KMS-11 (cell line): ENCODE measurements around the gene MGME1.

Source experiments
- H2AFZ ChIP-seq: fragments of 200-600 bp; sonication (generic); 2 replicates; pipeline ENCODE4 v1.6.1; 2016; ENCODE audit warnings: antibody characterized with exemption, mixed run types, low read depth
- H3K27ac ChIP-seq: fragments of 200-600 bp; sonication (generic); 2 replicates; pipeline ENCODE4 v1.6.1; 2016; ENCODE audit warnings: mild to moderate bottlenecking, mixed run types
- H3K27me3 ChIP-seq: fragments of 200-600 bp; sonication (generic); 2 replicates; pipeline ENCODE4 v1.6.1; 2017; ENCODE audit warnings: mild to moderate bottlenecking, low read depth, mixed run types, moderate library complexity; ENCODE audit not compliant: insufficient read depth
- H3K36me3 ChIP-seq: fragments of 200-600 bp; sonication (generic); 2 replicates; pipeline ENCODE4 v1.6.1; 2017; ENCODE audit warnings: mild to moderate bottlenecking, mixed run types; ENCODE audit not compliant: insufficient read depth
- H3K4me1 ChIP-seq: fragments of 200-600 bp; sonication (generic); 2 replicates; pipeline ENCODE4 v1.6.1; 2016; ENCODE audit warnings: mild to moderate bottlenecking, low read depth, mixed run types; ENCODE audit not compliant: poor library complexity, severe bottlenecking
- H3K4me2 ChIP-seq: fragments of 200-600 bp; sonication (generic); 2 replicates; pipeline ENCODE4 v1.7.0; 2016; ENCODE audit warnings: mild to moderate bottlenecking, mixed run types
- H3K4me3 ChIP-seq: fragments of 200-600 bp; sonication (generic); IDR thresholded peaks from 2 replicates; pipeline ENCODE4 v1.6.1; 2017; ENCODE audit warnings: low read depth, low read length, mixed read lengths; ENCODE audit not compliant: insufficient read depth
- H3K79me2 ChIP-seq: fragments of 200-600 bp; sonication (generic); 2 replicates; pipeline ENCODE4 v1.6.1; 2016; ENCODE audit warnings: low read depth, mixed run types; ENCODE audit not compliant: insufficient read depth
- H3K9ac ChIP-seq: fragments of 200-600 bp; sonication (generic); 2 replicates; pipeline ENCODE4 v1.6.1; 2016; ENCODE audit warnings: mild to moderate bottlenecking, mixed run types
- H4K20me1 ChIP-seq: fragments of 200-600 bp; sonication (generic); 2 replicates; pipeline ENCODE4 v1.6.1; 2016; ENCODE audit warnings: mild to moderate bottlenecking, mixed run types; ENCODE audit not compliant: insufficient read depth
- TF ChIP-seq, protein P1 (sequence below): fragments of 200-600 bp; sonication (generic); conservative IDR thresholded peaks from 2 replicates; pipeline ENCODE4 v1.6.1; 2017; ENCODE audit warnings: low read depth, mild to moderate bottlenecking, antibody characterized with exemption, low read length, moderate library complexity, mixed read lengths

The MGME1 gene

GRCh38 chr20:17987988-17988387 lies 19.2 kb downstream of the MGME1 start:
- H3K79me2 ChIP-seq = no peaks in the 10 kb centered on the region

DNA sequence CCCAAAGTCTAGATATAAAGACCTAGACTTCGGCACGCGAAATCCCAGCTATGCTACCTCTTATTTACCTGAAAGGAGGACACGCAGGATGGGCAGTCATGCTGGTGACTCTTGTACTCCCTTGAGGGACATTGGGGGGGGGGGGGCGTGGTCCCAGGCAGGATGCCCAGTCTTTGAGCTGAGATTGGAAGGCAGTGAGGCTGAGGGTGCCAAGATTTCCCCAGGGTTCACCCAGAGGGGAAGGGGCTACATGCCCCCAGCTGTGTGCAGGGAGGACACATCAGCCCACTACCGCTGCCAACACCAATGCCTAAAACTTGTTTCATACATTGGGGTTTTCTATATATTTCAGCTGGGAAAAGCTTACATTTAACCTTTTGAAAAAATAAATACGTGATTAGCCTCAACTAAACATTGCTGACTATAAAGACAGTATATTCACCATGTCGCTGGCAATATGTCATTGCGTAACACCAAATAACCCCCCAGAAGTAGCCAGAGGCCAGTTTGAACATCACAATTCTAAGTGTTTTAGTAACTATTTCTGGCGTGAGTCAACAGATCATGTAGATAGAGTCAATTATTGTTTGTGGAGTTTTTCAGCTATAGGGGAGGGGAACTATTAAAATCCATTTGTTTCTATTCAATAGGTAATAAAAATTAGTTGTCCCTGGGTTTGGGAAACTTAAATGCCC lies 21.6 kb downstream of the MGME1 start:
- no peaks in the 10 kb centered on the region for H3K36me3 ChIP-seq
- H3K4me1 ChIP-seq = no peaks in the 10 kb centered on the region
- no peak overlapping the region for H3K27ac ChIP-seq

More at GRCh38 chr20:17987988-17988387, 19.2 kb downstream of the MGME1 start:
- no peaks in the 10 kb centered on the region for H4K20me1 ChIP-seq
- H3K36me3 ChIP-seq = no peaks in the 10 kb centered on the region
- no peak overlapping the region for H3K4me3 ChIP-seq
- TF ChIP-seq, protein P1, sequence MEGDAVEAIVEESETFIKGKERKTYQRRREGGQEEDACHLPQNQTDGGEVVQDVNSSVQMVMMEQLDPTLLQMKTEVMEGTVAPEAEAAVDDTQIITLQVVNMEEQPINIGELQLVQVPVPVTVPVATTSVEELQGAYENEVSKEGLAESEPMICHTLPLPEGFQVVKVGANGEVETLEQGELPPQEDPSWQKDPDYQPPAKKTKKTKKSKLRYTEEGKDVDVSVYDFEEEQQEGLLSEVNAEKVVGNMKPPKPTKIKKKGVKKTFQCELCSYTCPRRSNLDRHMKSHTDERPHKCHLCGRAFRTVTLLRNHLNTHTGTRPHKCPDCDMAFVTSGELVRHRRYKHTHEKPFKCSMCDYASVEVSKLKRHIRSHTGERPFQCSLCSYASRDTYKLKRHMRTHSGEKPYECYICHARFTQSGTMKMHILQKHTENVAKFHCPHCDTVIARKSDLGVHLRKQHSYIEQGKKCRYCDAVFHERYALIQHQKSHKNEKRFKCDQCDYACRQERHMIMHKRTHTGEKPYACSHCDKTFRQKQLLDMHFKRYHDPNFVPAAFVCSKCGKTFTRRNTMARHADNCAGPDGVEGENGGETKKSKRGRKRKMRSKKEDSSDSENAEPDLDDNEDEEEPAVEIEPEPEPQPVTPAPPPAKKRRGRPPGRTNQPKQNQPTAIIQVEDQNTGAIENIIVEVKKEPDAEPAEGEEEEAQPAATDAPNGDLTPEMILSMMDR = no peak
- H3K27ac ChIP-seq = no peak overlapping the region
- no peak overlapping the region for H3K4me2 ChIP-seq
- H3K4me1 ChIP-seq = no peaks in the 10 kb centered on the region
- H2AFZ ChIP-seq = no peak overlapping the region
- H3K27me3 ChIP-seq = no peaks in the 10 kb centered on the region
- H3K9ac ChIP-seq = no peak overlapping the region

GRCh38 chr20:17992224-17992637 lies 23.4 kb downstream of the MGME1 start:
- Histone ChIP-seq H3K79me2 (no peaks in the 10 kb centered on the region), H2AFZ (no peak overlapping the region), H4K20me1 (no peaks in the 10 kb centered on the region), H3K9ac (no peak overlapping the region), H3K27ac (no peak overlapping the region), H3K4me2 (no peak overlapping the region), H3K27me3 (no peaks in the 10 kb centered on the region), H3K4me1 (no peaks in the 10 kb centered on the region), H3K36me3 (no peaks in the 10 kb centered on the region), H3K4me3 (no peak overlapping the region)
- TF ChIP-seq, protein P1 = no peak

More for the DNA sequence above, 21.6 kb downstream of the MGME1 start:
- H3K4me2 ChIP-seq = no peak overlapping the region
- no peak overlapping the region for H3K4me3 ChIP-seq
- no peaks in the 10 kb centered on the region for H3K27me3 ChIP-seq
- H4K20me1 ChIP-seq = no peaks in the 10 kb centered on the region
- H3K9ac ChIP-seq = no peak overlapping the region
- TF ChIP-seq, protein P1 = no peak
- H3K79me2 ChIP-seq = no peaks in the 10 kb centered on the region
- H2AFZ ChIP-seq = no peak overlapping the region

GRCh38 chr20:17992847-17993513 lies 24.2 kb downstream of the MGME1 start:
- Histone ChIP-seq H3K27me3 (no peaks in the 10 kb centered on the region), H3K4me3 (no peak overlapping the region), H3K36me3 (no peaks in the 10 kb centered on the region), H3K27ac (no peak overlapping the region), H2AFZ (no peak overlapping the region), H3K4me1 (no peaks in the 10 kb centered on the region), H3K4me2 (no peak overlapping the region), H3K9ac (no peak overlapping the region), H3K79me2 (no peaks in the 10 kb centered on the region), H4K20me1 (no peaks in the 10 kb centered on the region)
- TF ChIP-seq, protein P1 = no peak
